Bronchus fibroblast of lung (primary cell): ENCODE measurements around the gene PPP3CB. TPM values are rescaled to one million over a fixed set of nuclear protein-coding genes. Genes with fewer than 3 reads are reported as not detected.

Source experiments
- total RNA-seq: library from RNA; depleted of rRNA; stranded (reverse); fragments of >200 nt; gene quantifications from 2 replicates; pipeline ENCODE4 v1.2.3, GENCODE V29; 2015

PPP3CB gene
- 14.9 and 16.5 TPM in 2 replicates for total RNA-seq

DNA sequence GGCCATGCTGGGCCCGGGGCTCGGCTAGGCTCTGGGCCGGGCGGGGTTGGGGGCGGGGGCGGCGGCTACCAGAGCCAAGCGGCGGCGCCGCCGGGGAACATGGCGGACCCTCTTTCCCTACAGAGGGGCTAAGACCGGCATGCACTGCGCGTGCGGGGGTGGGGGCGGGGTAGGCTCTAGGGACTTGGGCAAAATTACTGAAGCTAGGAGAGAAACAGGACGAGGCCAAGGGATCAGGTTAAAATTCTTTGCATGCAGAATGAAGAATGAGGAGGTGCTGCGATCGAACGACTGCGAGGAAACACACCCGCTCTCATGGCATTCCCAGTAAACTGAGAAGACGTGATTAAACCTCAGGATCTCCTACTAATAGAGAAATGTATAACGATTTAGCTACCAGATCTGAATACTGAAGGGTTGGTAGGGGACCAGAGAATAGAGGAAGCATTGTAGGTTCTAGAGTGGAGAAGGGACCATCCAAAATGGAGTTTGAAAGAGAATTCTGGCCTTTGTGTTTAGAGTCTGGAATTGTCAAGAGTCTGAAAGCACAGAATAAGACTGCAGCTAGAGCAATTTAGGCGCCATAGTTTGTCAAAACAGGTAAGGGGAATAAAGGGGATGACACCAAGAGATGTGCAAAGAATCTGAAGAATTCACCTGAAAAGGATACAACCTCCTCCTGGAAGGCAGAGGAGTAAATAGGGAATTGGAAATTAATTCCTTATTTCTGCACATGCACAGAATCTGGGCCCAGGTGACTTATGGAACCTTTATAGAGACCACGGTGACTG is at the start of gene PPP3CB:
Gene PPP3CB (minus strand): TSS at position 141 of the 791 bp plus-strand sequence. CDS start 135 bp downstream, at position 6.

DNA sequence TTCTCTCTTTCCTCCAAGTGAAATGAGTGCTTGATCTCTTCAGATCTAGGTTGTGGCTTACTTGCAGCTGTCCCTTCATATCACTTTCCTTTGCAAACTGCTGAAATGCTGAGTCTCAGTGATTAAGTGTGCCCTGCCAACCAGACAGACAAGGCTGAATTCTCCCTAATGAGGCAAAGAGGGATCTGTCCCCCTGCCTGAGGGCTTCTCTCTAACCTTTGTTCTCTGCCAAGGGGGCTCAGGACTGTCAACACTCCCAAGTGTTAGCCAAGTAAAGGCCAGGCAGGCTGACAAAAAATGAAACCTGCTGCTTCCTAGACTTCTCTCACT is 62.3 kb downstream of the PPP3CB start, which contains the start of gene MSS51:
Gene MSS51 (minus strand): TSS at position 24 of the 330 bp plus-strand sequence. CDS start 5,277 bp downstream, outside the sequence.

GRCh38 chr10:73413528-73414229 is 82.1 kb downstream of the PPP3CB start, which contains the start of gene ANXA7:
ANXA7 (minus strand) TSS chr10:73414058; CDS start chr10:73400856, 13,202 bp downstream.

Other genes with a start within 250 kb of the PPP3CB start
- gene DNAJC9, start 248.8 kb downstream of the PPP3CB start, total RNA-seq = 52.0 and 64.2 TPM in 2 replicates
- 69.1 and 74.1 TPM in 2 replicates for gene MRPS16, start 243.4 kb downstream of the PPP3CB start, total RNA-seq
- under 0.01 and 0.34 TPM in 2 replicates for gene CFAP70, start 137.2 kb downstream of the PPP3CB start, total RNA-seq
- gene ANXA7, start 82.0 kb downstream of the PPP3CB start, total RNA-seq = 98.1 and 107 TPM in 2 replicates
- 0.15 and 0.50 TPM in 2 replicates for gene MSS51, start 62.5 kb downstream of the PPP3CB start, total RNA-seq
- gene USP54, start 95.3 kb upstream of the PPP3CB start, total RNA-seq = 3.7 and 4.4 TPM in 2 replicates
- 0.15 TPM in 1 of 2 replicates, not detected in the other for gene MYOZ1, start 145.4 kb upstream of the PPP3CB start, total RNA-seq
- gene SYNPO2L, start 160.0 kb upstream of the PPP3CB start, total RNA-seq = under 0.01 TPM in 1 of 2 replicates, not detected in the other
- gene AGAP5, start 202.1 kb upstream of the PPP3CB start, total RNA-seq = 2.5 TPM in 2 replicates
- 62.7 and 70.6 TPM in 2 replicates for gene SEC24C, start 248.3 kb upstream of the PPP3CB start, total RNA-seq